Peyer's patch (tissue), 4 donors: ENCODE measurements around the gene CBLL2. TPM values are rescaled to one million over a fixed set of nuclear protein-coding genes. Genes with fewer than 3 reads are reported as not detected.
"Not testable (repeated sequence)": the region's sequence is repeated elsewhere in the genome, so short reads cannot be mapped to it uniquely, and the experiment has no call there.

Experiments
- DNase-seq, 3 donors: peaks; one replicate each; pipeline ENCODE4 v3.0.0-alpha.2; 2017 to 2019
- H3K27ac ChIP-seq, 4 donors: fragments of 200-600 bp; sonication (generic); one replicate each; pipeline ENCODE4 v1.5.1; 2016 to 2019
- H3K27me3 ChIP-seq, 2 donors: fragments of 200-600 bp; sonication (generic); one replicate each; pipeline ENCODE4 v1.5.1; 2019
- H3K36me3 ChIP-seq, 3 donors: fragments of 200-600 bp; sonication (generic); one replicate each; pipeline ENCODE4 v1.5.1; 2016 to 2019
- H3K4me1 ChIP-seq, 4 donors: fragments of 200-600 bp; sonication (generic); one replicate each; pipeline ENCODE4 v1.5.1; 2016 to 2019
- H3K4me3 ChIP-seq, 4 donors: fragments of 200-600 bp; sonication (generic); 1 replicate in 3 of 4; 2 replicates in 1 of 4; pipeline ENCODE4 v1.5.1; 2016 to 2019; ENCODE audit warnings: mild to moderate bottlenecking in 1 of 4
- H3K9me3 ChIP-seq, 4 donors: fragments of 200-600 bp; sonication (generic); one replicate each; pipeline ENCODE4 v1.5.1; 2016 to 2019; ENCODE audit warnings: mild to moderate bottlenecking in 1 of 4
- CTCF ChIP-seq, 6 experiments: fragments of 450-650 bp in 4 of 6; fragments of 200-600 bp in 2 of 6; sonication (generic) in 1 of 6; IDR thresholded peaks; one replicate each; pipeline ENCODE4 v1.5.1; 2017 to 2019; ENCODE audit warnings: antibody characterized with exemption in 6 of 6, mild to moderate bottlenecking in 3 of 6, moderate library complexity in 1 of 6
- POLR2A ChIP-seq, 2 donors: fragments of 450-650 bp; IDR thresholded peaks; one replicate each; pipeline ENCODE4 v1.5.1; 2017; ENCODE audit warnings: antibody characterized with exemption in 2 of 2, mild to moderate bottlenecking in 2 of 2, moderate library complexity in 2 of 2
- total RNA-seq, 4 donors: library from RNA; depleted of rRNA; stranded (reverse); fragments of >200 nt; gene quantifications; one replicate each; pipeline ENCODE4 v1.1.0, GENCODE V29; 2016

The CBLL2 gene
- total RNA-seq, 4 donors from 2014 or later: not detected

- TF ChIP-seq POLR2A (IDR thresholded peaks at IDR 0.05): no peak
- TF ChIP-seq CTCF (IDR thresholded peaks at IDR 0.05): no peak
- Histone ChIP-seq H3K4me3 (no peak overlapping the region), H3K4me1 (no peaks in the 10 kb centered on the region), H3K27ac (no peak overlapping the region), H3K27me3 (no peaks in the 10 kb centered on the region), H3K9me3 (no peaks in the 10 kb centered on the region), H3K36me3 (no peaks in the 10 kb centered on the region)
- no peak for DNase-seq
Observed at GRCh38 chrX:22248401-22248800, 24.3 kb upstream of the CBLL2 start.

GRCh38 chrX:22249371-22249770 is 23.3 kb upstream of the CBLL2 start:
- no peak overlapping the region for H3K4me3 ChIP-seq
- TF ChIP-seq CTCF (IDR thresholded peaks at IDR 0.05) (no peak), POLR2A (IDR thresholded peaks at IDR 0.05) (no peak)
- no peaks in the 10 kb centered on the region for H3K4me1 ChIP-seq
- H3K27me3 ChIP-seq: no peaks in the 10 kb centered on the region
- H3K36me3 ChIP-seq: no peaks in the 10 kb centered on the region
- H3K9me3 ChIP-seq: no peaks in the 10 kb centered on the region
- DNase-seq: no peak
- H3K27ac ChIP-seq: no peak overlapping the region

GRCh38 chrX:22268706-22269105 is 4.0 kb upstream of the CBLL2 start:
- no peaks in the 10 kb centered on the region for H3K9me3 ChIP-seq
- no peaks in the 10 kb centered on the region for H3K36me3 ChIP-seq
- no peak for DNase-seq
- H3K4me1 ChIP-seq: no peaks in the 10 kb centered on the region
- H3K27me3 ChIP-seq: no peaks in the 10 kb centered on the region
- TF ChIP-seq CTCF (IDR thresholded peaks at IDR 0.05): no peak
- TF ChIP-seq POLR2A (IDR thresholded peaks at IDR 0.05): no peak
- no peak overlapping the region for H3K27ac ChIP-seq
- H3K4me3 ChIP-seq: no peak overlapping the region

GRCh38 chrX:22273714-22274317 is 1.1 kb downstream of the CBLL2 start:
- Histone ChIP-seq H3K9me3 (no peaks in the 10 kb centered on the region), H3K4me1 (no peaks in the 10 kb centered on the region), H3K36me3 (no peaks in the 10 kb centered on the region), H3K27me3 (no peaks in the 10 kb centered on the region), H3K27ac (no peak overlapping the region), H3K4me3 (no peak overlapping the region)
- TF ChIP-seq CTCF (IDR thresholded peaks at IDR 0.05) (no peak), POLR2A (IDR thresholded peaks at IDR 0.05) (no peak)
- DNase-seq: no peak

- TF ChIP-seq POLR2A (IDR thresholded peaks at IDR 0.05): no peak
- TF ChIP-seq CTCF (IDR thresholded peaks at IDR 0.05): no peak
- H3K4me1 ChIP-seq: no peaks in the 10 kb centered on the region
- H3K4me3 ChIP-seq: no peak overlapping the region
- H3K36me3 ChIP-seq: no peaks in the 10 kb centered on the region
- H3K9me3 ChIP-seq: no peaks in the 10 kb centered on the region
- no peak for DNase-seq
- no peaks in the 10 kb centered on the region for H3K27me3 ChIP-seq
- H3K27ac ChIP-seq: no peak overlapping the region
Observed at GRCh38 chrX:22276781-22277180, 4.1 kb downstream of the CBLL2 start.

- no peaks in the 10 kb centered on the region for H3K9me3 ChIP-seq
- no peaks in the 10 kb centered on the region for H3K36me3 ChIP-seq
- no peaks in the 10 kb centered on the region for H3K4me1 ChIP-seq
- no peak for DNase-seq
- no peak overlapping the region for H3K27ac ChIP-seq
- H3K4me3 ChIP-seq: no peak overlapping the region
- TF ChIP-seq CTCF (IDR thresholded peaks at IDR 0.05): no peak
- TF ChIP-seq POLR2A (IDR thresholded peaks at IDR 0.05): no peak
- H3K27me3 ChIP-seq: no peaks in the 10 kb centered on the region
Observed at GRCh38 chrX:22278375-22278774, 5.7 kb downstream of the CBLL2 start.

- DNase-seq, H3K9me3 ChIP-seq, H3K27me3 ChIP-seq, H3K4me3 ChIP-seq, H3K4me1 ChIP-seq, H3K36me3 ChIP-seq, H3K27ac ChIP-seq: not testable (repeated sequence)
Observed at GRCh38 chrX:22289209-22289608, 16.5 kb downstream of the CBLL2 start.
